Measurements from ENCODE around the gene KRTAP10-8. TPM values are rescaled to one million over a fixed set of nuclear protein-coding genes. Genes with fewer than 3 reads are reported as not detected.

KRTAP10-8 gene
- total RNA-seq, 1 donor from 2014 or later: not detected

Other genes with a start within 250 kb of the KRTAP10-8 start
- 3.3 and 3.9 TPM in 2 replicates for gene LRRC3, start 156.6 kb upstream of the KRTAP10-8 start, total RNA-seq
- not detected in 2 replicates for gene KRTAP10-1, start 71.9 kb upstream of the KRTAP10-8 start, total RNA-seq
- not detected in 2 replicates for gene KRTAP10-2, start 60.6 kb upstream of the KRTAP10-8 start, total RNA-seq
- gene KRTAP10-3, start 53.3 kb upstream of the KRTAP10-8 start, total RNA-seq: not detected in 2 replicates
- gene KRTAP10-4, start 38.4 kb upstream of the KRTAP10-8 start, total RNA-seq: not detected in 2 replicates
- gene KRTAP10-5, start 31.5 kb upstream of the KRTAP10-8 start, total RNA-seq: not detected in 2 replicates
- not detected in 2 replicates for gene KRTAP10-6, start 19.6 kb upstream of the KRTAP10-8 start, total RNA-seq
- not detected in 2 replicates for gene KRTAP10-7, start 11.5 kb upstream of the KRTAP10-8 start, total RNA-seq
- not detected in 2 replicates for gene KRTAP10-9, start 15.0 kb downstream of the KRTAP10-8 start, total RNA-seq
- not detected in 2 replicates for gene KRTAP10-10, start 25.3 kb downstream of the KRTAP10-8 start, total RNA-seq
- not detected in 2 replicates for gene KRTAP10-11, start 34.3 kb downstream of the KRTAP10-8 start, total RNA-seq
- not detected in 2 replicates for gene KRTAP12-4, start 42.6 kb downstream of the KRTAP10-8 start, total RNA-seq
- not detected in 2 replicates for gene KRTAP12-3, start 45.9 kb downstream of the KRTAP10-8 start, total RNA-seq
- gene KRTAP12-2, start 54.8 kb downstream of the KRTAP10-8 start, total RNA-seq: not detected in 2 replicates
- gene KRTAP12-1, start 70.1 kb downstream of the KRTAP10-8 start, total RNA-seq: not detected in 2 replicates
- gene KRTAP10-12, start 85.1 kb downstream of the KRTAP10-8 start, total RNA-seq: not detected in 2 replicates
- gene TSPEAR, start 99.5 kb downstream of the KRTAP10-8 start, total RNA-seq: not detected in 2 replicates
- 97.9 and 106 TPM in 2 replicates for gene UBE2G2, start 189.7 kb downstream of the KRTAP10-8 start, total RNA-seq
- gene SUMO3, start 206.0 kb downstream of the KRTAP10-8 start, total RNA-seq: 98.1 and 103 TPM in 2 replicates

All from T-helper 2 cell treated with Interferon-gamma antibody and Interleukin-4, amounts not matched to agents 100 ng/mL and 5 ng/mL, for 36 hours (primary cell).